Activated CD4-positive, alpha-beta memory T cell treated with anti-CD3 and anti-CD28 coated beads for 36 hours (primary cell): Measurements from ENCODE around the gene AAR2. TPM values are rescaled to one million over a fixed set of nuclear protein-coding genes. Genes with fewer than 3 reads are reported as not detected.
A peak's percentile ranks its signal among the peaks of the same experiment; 100 is the strongest.

Experiments used
- CTCF ChIA-PET: fragments of 350-600 bp; sonication (Branson Sonifier 250); formaldehyde crosslinking; loops from one replicate; lab custom pipeline; 2021; ENCODE audit warnings: antibody characterized with exemption, inconsistent platforms; lab: Charles Lee
- POLR2A ChIA-PET: fragments of 350-600 bp; sonication (Branson Sonifier 250); formaldehyde crosslinking; loops from one replicate; lab custom pipeline; 2021; ENCODE audit warnings: antibody characterized with exemption; lab: Charles Lee
- DNase-seq: peaks from one replicate; pipeline ENCODE4 v3.0.0-alpha.2; 2020
- H3K27ac Mint-ChIP-seq: one replicate; pipeline ENCODE4 v1.8.0; 2021; ENCODE audit warnings: mixed read lengths
- H3K27me3 Mint-ChIP-seq: one replicate; pipeline ENCODE4 v1.8.0; 2021; ENCODE audit warnings: mixed read lengths
- H3K36me3 Mint-ChIP-seq: one replicate; pipeline ENCODE4 v1.8.0; 2021; ENCODE audit warnings: mixed read lengths
- H3K4me1 Mint-ChIP-seq: one replicate; pipeline ENCODE4 v1.8.0; 2021; ENCODE audit warnings: low read depth, mixed read lengths
- H3K4me3 Mint-ChIP-seq: one replicate; pipeline ENCODE4 v1.8.0; 2021; ENCODE audit warnings: mild to moderate bottlenecking, mixed read lengths
- H3K9me3 Mint-ChIP-seq: one replicate; pipeline ENCODE4 v1.8.0; 2021; ENCODE audit warnings: mixed read lengths
- intact Hi-C: fragments of 100-400 bp; cut with micrococcal nuclease; formaldehyde crosslinking; loops from one replicate; pipeline ENCODE4 v1.15.1; 2023
- total RNA-seq, 2 experiments: library from RNA; stranded (reverse); gene quantifications; one replicate each; pipeline ENCODE4 v1.2.3, GENCODE V29; 2021

Gene AAR2
- total RNA-seq, 2 experiments from 2014 or later = 17.3 to 17.8 TPM

- intact Hi-C loops = no loop called here
- Mint-ChIP-seq H3K27me3 (peaks cover 8% of the 10 kb centered on the region), H3K9me3 (no peaks in the 10 kb centered on the region), H3K4me1 (no peaks in the 10 kb centered on the region), H3K27ac (no peak overlapping the region), H3K36me3 (no peaks in the 10 kb centered on the region), H3K4me3 (no peak overlapping the region)
- DNase-seq = peak; percentile 18
- CTCF ChIA-PET = interaction anchor here (0.5 to 4.3 kb wide), 8 partner anchors 69 to 481 kb away, joined by 3 to 31 read pairs (median 5); no protein-coding TSS in a partner anchor
- POLR2A ChIA-PET = no interaction called here
These were observed 37.3 kb downstream of the AAR2 start for GRCh38 chr20:36273414-36274180.

GRCh38 chr20:36274181-36274841 is 38.0 kb downstream of the AAR2 start:
- DNase-seq = no peak
- H3K27ac Mint-ChIP-seq = no peak overlapping the region
- ChIA-PET POLR2A (no interaction called here), CTCF (interaction anchor here (0.5 to 4.3 kb wide), 6 partner anchors 115 to 481 kb away, joined by 3 to 31 read pairs (median 6); no protein-coding TSS in a partner anchor)
- intact Hi-C loops = no loop called here
- no peak overlapping the region for H3K4me3 Mint-ChIP-seq
- H3K4me1 Mint-ChIP-seq = no peaks in the 10 kb centered on the region
- H3K27me3 Mint-ChIP-seq = peaks cover 8% of the 10 kb centered on the region
- no peaks in the 10 kb centered on the region for H3K9me3 Mint-ChIP-seq
- H3K36me3 Mint-ChIP-seq = no peaks in the 10 kb centered on the region

GRCh38 chr20:36275011-36275410 is 38.7 kb downstream of the AAR2 start:
- Mint-ChIP-seq H3K4me3 (no peak overlapping the region), H3K27me3 (peaks cover 8% of the 10 kb centered on the region), H3K4me1 (no peaks in the 10 kb centered on the region), H3K27ac (no peak overlapping the region), H3K9me3 (no peaks in the 10 kb centered on the region), H3K36me3 (no peaks in the 10 kb centered on the region)
- POLR2A ChIA-PET = no interaction called here
- intact Hi-C loops = no loop called here
- DNase-seq = no peak
- CTCF ChIA-PET = interaction anchor here (3.6 to 4.3 kb wide), 2 partner anchors 125 to 164 kb away, joined by 18 to 31 read pairs; no protein-coding TSS in a partner anchor

GRCh38 chr20:36275441-36276189 is 39.3 kb downstream of the AAR2 start:
- POLR2A ChIA-PET = no interaction called here
- intact Hi-C loops = no loop called here
- H3K4me1 Mint-ChIP-seq = no peaks in the 10 kb centered on the region
- H3K27ac Mint-ChIP-seq = no peak overlapping the region
- H3K9me3 Mint-ChIP-seq = no peaks in the 10 kb centered on the region
- CTCF ChIA-PET = no interaction called here
- H3K27me3 Mint-ChIP-seq = peaks cover 14% of the 10 kb centered on the region
- DNase-seq = no peak
- H3K4me3 Mint-ChIP-seq = no peak overlapping the region
- H3K36me3 Mint-ChIP-seq = no peaks in the 10 kb centered on the region

GRCh38 chr20:36277546-36277945 is 41.3 kb downstream of the AAR2 start:
- CTCF ChIA-PET = interaction anchor here (1.0 kb wide), 1 partner anchor 162 kb away, joined by 3 read pairs; no protein-coding TSS in a partner anchor
- Mint-ChIP-seq H3K36me3 (no peaks in the 10 kb centered on the region), H3K27me3 (peaks cover 16% of the 10 kb centered on the region), H3K4me3 (no peak overlapping the region), H3K9me3 (no peaks in the 10 kb centered on the region), H3K27ac (no peak overlapping the region), H3K4me1 (no peaks in the 10 kb centered on the region)
- POLR2A ChIA-PET = no interaction called here
- intact Hi-C loops = no loop called here
- DNase-seq = no peak

- ChIA-PET CTCF (no interaction called here), POLR2A (no interaction called here)
- Mint-ChIP-seq H3K4me1 (no peaks in the 10 kb centered on the region), H3K27ac (no peak overlapping the region), H3K9me3 (no peaks in the 10 kb centered on the region), H3K4me3 (no peak overlapping the region), H3K36me3 (no peaks in the 10 kb centered on the region), H3K27me3 (peaks cover 13% of the 10 kb centered on the region)
- DNase-seq = no peak
- intact Hi-C loops = no loop called here
These were observed 43.1 kb downstream of the AAR2 start for GRCh38 chr20:36279362-36279761.

GRCh38 chr20:36279776-36280175 is 43.5 kb downstream of the AAR2 start:
- Mint-ChIP-seq H3K27ac (no peak overlapping the region), H3K4me1 (no peaks in the 10 kb centered on the region), H3K36me3 (no peaks in the 10 kb centered on the region), H3K9me3 (no peaks in the 10 kb centered on the region), H3K4me3 (no peak overlapping the region), H3K27me3 (peaks cover 13% of the 10 kb centered on the region)
- DNase-seq = no peak
- intact Hi-C loops = no loop called here
- POLR2A ChIA-PET = no interaction called here
- CTCF ChIA-PET = no interaction called here

- Mint-ChIP-seq H3K27me3 (peaks cover 11% of the 10 kb centered on the region), H3K4me3 (no peak overlapping the region), H3K27ac (no peak overlapping the region), H3K36me3 (no peaks in the 10 kb centered on the region), H3K4me1 (no peaks in the 10 kb centered on the region), H3K9me3 (no peaks in the 10 kb centered on the region)
- POLR2A ChIA-PET = no interaction called here
- intact Hi-C loops = no loop called here
- no peak for DNase-seq
- CTCF ChIA-PET = no interaction called here
These were observed 45.6 kb downstream of the AAR2 start for GRCh38 chr20:36281785-36282380.

GRCh38 chr20:36284751-36285150 is 48.5 kb downstream of the AAR2 start:
- CTCF ChIA-PET = no interaction called here
- intact Hi-C loops = no loop called here
- DNase-seq = no peak
- Mint-ChIP-seq H3K4me3 (no peak overlapping the region), H3K27ac (no peak overlapping the region), H3K36me3 (no peaks in the 10 kb centered on the region), H3K9me3 (no peaks in the 10 kb centered on the region), H3K27me3 (peaks cover 15% of the 10 kb centered on the region), H3K4me1 (no peaks in the 10 kb centered on the region)
- POLR2A ChIA-PET = no interaction called here

- ChIA-PET POLR2A (no interaction called here), CTCF (no interaction called here)
- no peaks in the 10 kb centered on the region for H3K4me1 Mint-ChIP-seq
- intact Hi-C loops = no loop called here
- no peak overlapping the region for H3K4me3 Mint-ChIP-seq
- no peaks in the 10 kb centered on the region for H3K9me3 Mint-ChIP-seq
- H3K36me3 Mint-ChIP-seq = no peaks in the 10 kb centered on the region
- peaks cover 10% of the 10 kb centered on the region for H3K27me3 Mint-ChIP-seq
- DNase-seq = no peak
- no peak overlapping the region for H3K27ac Mint-ChIP-seq
These were observed 49.6 kb downstream of the AAR2 start for GRCh38 chr20:36285746-36286447.

- no peaks in the 10 kb centered on the region for H3K36me3 Mint-ChIP-seq
- H3K27ac Mint-ChIP-seq = no peak overlapping the region
- no peak overlapping the region for H3K4me3 Mint-ChIP-seq
- H3K27me3 Mint-ChIP-seq = peaks cover 33% of the 10 kb centered on the region
- intact Hi-C loops = no loop called here
- POLR2A ChIA-PET = no interaction called here
- CTCF ChIA-PET = no interaction called here
- no peaks in the 10 kb centered on the region for H3K9me3 Mint-ChIP-seq
- no peaks in the 10 kb centered on the region for H3K4me1 Mint-ChIP-seq
- DNase-seq = no peak
These were observed 61.4 kb downstream of the AAR2 start for GRCh38 chr20:36297656-36298055.
